Stimulated activated CD8-positive, alpha-beta memory T cell treated with anti-CD3 and anti-CD28 coated beads, Interleukin-12 subunit alpha, Interleukin-12 subunit beta, amount 100 ng/mL, for 24 hours (primary cell): ENCODE data around the gene GNG12.

Source experiments
- DNase-seq: peaks from one replicate; pipeline ENCODE4 v3.0.0-alpha.2; 2020; ENCODE audit errors: extremely low read depth

Gene GNG12

GRCh38 chr1:67815303-67816094 lies 17.8 kb downstream of the GNG12 start:
- no peak for DNase-seq

- no peak for DNase-seq
These were observed 19.0 kb downstream of the GNG12 start for GRCh38 chr1:67814121-67814772.

GRCh38 chr1:67812226-67812625 lies 21.0 kb downstream of the GNG12 start:
- no peak for DNase-seq

GRCh38 chr1:67811781-67812180 lies 21.5 kb downstream of the GNG12 start:
- DNase-seq, result no peak

- no peak for DNase-seq
These were observed 23.4 kb downstream of the GNG12 start for GRCh38 chr1:67809887-67810286.

- no peak for DNase-seq
These were observed 26.0 kb downstream of the GNG12 start for GRCh38 chr1:67807282-67807681.

GRCh38 chr1:67804710-67805109 lies 28.6 kb downstream of the GNG12 start:
- no peak for DNase-seq

- DNase-seq, result no peak
These were observed 29.6 kb downstream of the GNG12 start for GRCh38 chr1:67803380-67804279.

- DNase-seq, result no peak
These were observed 30.7 kb downstream of the GNG12 start for GRCh38 chr1:67802565-67802964.

- no peak for DNase-seq
These were observed 31.4 kb downstream of the GNG12 start for GRCh38 chr1:67801903-67802302.

GRCh38 chr1:67795179-67795912 lies 37.9 kb downstream of the GNG12 start:
- no peak for DNase-seq

GRCh38 chr1:67793562-67793961 lies 39.7 kb downstream of the GNG12 start:
- no peak for DNase-seq

- DNase-seq, result no peak
These were observed 40.4 kb downstream of the GNG12 start for GRCh38 chr1:67792741-67793458.

GRCh38 chr1:67792103-67792502 lies 41.2 kb downstream of the GNG12 start:
- no peak for DNase-seq

- no peak for DNase-seq
These were observed 41.6 kb downstream of the GNG12 start for GRCh38 chr1:67791686-67792085.

GRCh38 chr1:67791261-67791660 lies 42.0 kb downstream of the GNG12 start:
- no peak for DNase-seq

GRCh38 chr1:67790201-67790692 lies 43.0 kb downstream of the GNG12 start:
- DNase-seq, result no peak

GRCh38 chr1:67789551-67789950 lies 43.7 kb downstream of the GNG12 start:
- no peak for DNase-seq

- DNase-seq, result no peak
These were observed 44.4 kb downstream of the GNG12 start for GRCh38 chr1:67788904-67789303.

GRCh38 chr1:67788238-67788790 lies 45.0 kb downstream of the GNG12 start:
- DNase-seq, result no peak

- DNase-seq, result no peak
These were observed 45.5 kb downstream of the GNG12 start for GRCh38 chr1:67787746-67788145.
